HFF-Myc (cell line): ENCODE results near the gene GMDS.

ENCODE experiments used
- DNase-seq: peaks from one replicate; pipeline ENCODE4 v3.0.0-alpha.2; 2011; ENCODE audit warnings: low read depth; ENCODE audit errors: extremely low read depth
- H3K4me3 ChIP-seq: replicated peaks from 2 replicates; pipeline ENCODE4 v1.5.1; 2011; ENCODE audit warnings: low read depth, mild to moderate bottlenecking, control low read depth, low read length
- CTCF ChIP-seq: IDR thresholded peaks from 2 replicates; pipeline ENCODE4 v1.5.1; 2012; ENCODE audit warnings: mild to moderate bottlenecking, low read depth, low read length, control low read depth; ENCODE audit errors: missing control alignments

Gene GMDS

GRCh38 chr6:1841136-1841535 is 404.3 kb downstream of the GMDS start:
- DNase-seq: no peak
- H3K4me3 ChIP-seq: no peak overlapping the region
- no peak for TF ChIP-seq CTCF

GRCh38 chr6:1840491-1841121 is 404.8 kb downstream of the GMDS start:
- TF ChIP-seq CTCF: no peak
- no peak overlapping the region for H3K4me3 ChIP-seq
- DNase-seq: no peak

GRCh38 chr6:1839361-1839760 is 406.0 kb downstream of the GMDS start:
- H3K4me3 ChIP-seq: no peak overlapping the region
- no peak for DNase-seq
- no peak for TF ChIP-seq CTCF

GRCh38 chr6:1838604-1839213 is 406.7 kb downstream of the GMDS start:
- no peak for TF ChIP-seq CTCF
- no peak overlapping the region for H3K4me3 ChIP-seq
- no peak for DNase-seq

- TF ChIP-seq CTCF: no peak
- no peak for DNase-seq
These were observed 407.6 kb downstream of the GMDS start for GRCh38 chr6:1837826-1838225.

GRCh38 chr6:1836690-1837089 is 408.7 kb downstream of the GMDS start:
- TF ChIP-seq CTCF: no peak
- no peak overlapping the region for H3K4me3 ChIP-seq
- no peak for DNase-seq

More at GRCh38 chr6:1837826-1838225, 407.6 kb downstream of the GMDS start:
- H3K4me3 ChIP-seq: no peak overlapping the region
